NCI-H2196 (cell line): ENCODE data around the gene ITPA.
A peak's percentile ranks its signal among the peaks of the same experiment; 100 is the strongest.

Experiments
- DNase-seq: peaks from one replicate; lab custom pipeline; 2025; ENCODE audit not compliant: unreplicated experiment; lab: John Stamatoyannopoulos, UW

The ITPA gene

DNA sequence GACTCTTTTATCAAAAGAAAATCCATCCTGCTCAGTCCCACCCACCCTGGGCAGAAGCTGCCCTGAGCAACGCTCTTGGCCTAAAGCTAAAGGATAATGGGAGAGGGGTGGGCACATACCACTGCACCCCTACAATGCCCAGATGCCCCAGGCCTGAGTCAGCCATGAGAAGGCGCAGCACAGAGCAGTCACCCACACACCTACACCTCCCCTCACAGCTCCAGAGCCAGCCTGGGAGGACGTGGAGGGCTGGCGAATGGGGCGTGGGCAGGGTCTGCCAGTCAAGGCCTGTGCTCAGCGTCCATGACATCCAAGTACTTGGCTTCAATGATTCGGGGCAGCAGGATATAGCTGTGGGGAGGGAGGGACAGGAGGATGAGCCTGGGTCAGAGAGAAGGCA is 18.2 kb downstream of the ITPA start:
- no peak for DNase-seq

- no peak for DNase-seq
These were observed 18.8 kb downstream of the ITPA start for GRCh38 chr20:3227936-3228749.

DNA sequence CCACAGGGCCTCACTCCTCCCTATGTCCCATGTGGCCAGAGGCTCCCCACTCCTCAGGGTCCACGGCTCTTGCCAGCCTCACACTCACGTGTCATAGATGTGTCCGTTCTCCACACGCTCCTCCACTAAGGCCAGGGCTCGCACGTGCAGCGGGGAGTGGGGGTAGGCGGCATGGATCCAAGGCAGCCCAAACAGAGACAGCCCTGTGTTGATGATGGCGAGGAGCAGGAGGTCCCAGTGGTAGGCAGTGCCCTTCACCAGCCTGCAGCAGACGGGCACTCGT is 19.4 kb downstream of the ITPA start:
- DNase-seq, result no peak

- no peak for DNase-seq
These were observed 19.9 kb downstream of the ITPA start for GRCh38 chr20:3229158-3229557.

DNA sequence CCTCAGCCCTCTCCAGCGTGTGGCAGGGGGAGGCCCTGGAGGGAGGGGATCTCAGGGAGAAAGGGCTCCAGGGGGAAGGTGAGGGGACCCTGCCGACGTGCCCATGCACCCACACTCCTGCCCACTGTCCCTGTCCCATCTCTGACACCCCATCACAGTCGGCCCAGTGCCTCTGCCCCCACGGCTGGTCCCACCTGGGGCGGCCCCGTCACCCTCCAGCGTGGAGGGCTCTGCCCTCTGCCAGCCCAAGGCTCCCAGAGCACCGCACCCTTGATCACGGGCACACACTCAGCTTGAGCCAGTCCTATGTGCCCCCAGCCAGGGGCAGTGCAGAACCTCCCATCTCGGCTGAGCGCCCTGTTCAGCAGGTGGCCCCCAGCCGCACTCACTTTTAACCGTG is 20.5 kb downstream of the ITPA start:
- DNase-seq, result no peak

DNA sequence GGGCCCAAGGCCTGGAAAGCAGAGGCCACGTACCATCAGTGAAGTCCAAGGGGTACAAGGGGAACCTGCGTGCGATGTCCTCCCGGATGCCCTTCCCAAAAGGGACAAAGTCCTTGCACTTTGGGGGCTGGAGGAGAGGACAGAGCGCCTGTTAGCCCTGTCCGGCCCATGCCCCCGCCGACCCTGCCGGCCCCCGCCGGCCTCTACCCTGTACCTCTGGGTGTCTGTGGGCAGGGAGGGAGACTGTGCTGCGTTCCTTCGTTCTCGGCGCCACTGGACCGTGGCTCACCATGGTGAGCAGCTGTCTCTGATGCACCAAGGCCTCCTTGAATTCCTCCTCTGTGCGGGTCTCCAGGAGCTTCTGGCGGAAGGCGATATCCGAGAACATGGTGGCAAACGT is 21.8 kb downstream of the ITPA start:
- DNase-seq, result no peak

- DNase-seq, result no peak
These were observed 22.7 kb downstream of the ITPA start for GRCh38 chr20:3231889-3232588.

- no peak for DNase-seq
These were observed 24.1 kb downstream of the ITPA start for GRCh38 chr20:3233131-3233990.

GRCh38 chr20:3233991-3234498 is 24.7 kb downstream of the ITPA start:
- DNase-seq, result no peak

GRCh38 chr20:3235666-3236324 is 26.5 kb downstream of the ITPA start:
- DNase-seq, result no peak

DNA sequence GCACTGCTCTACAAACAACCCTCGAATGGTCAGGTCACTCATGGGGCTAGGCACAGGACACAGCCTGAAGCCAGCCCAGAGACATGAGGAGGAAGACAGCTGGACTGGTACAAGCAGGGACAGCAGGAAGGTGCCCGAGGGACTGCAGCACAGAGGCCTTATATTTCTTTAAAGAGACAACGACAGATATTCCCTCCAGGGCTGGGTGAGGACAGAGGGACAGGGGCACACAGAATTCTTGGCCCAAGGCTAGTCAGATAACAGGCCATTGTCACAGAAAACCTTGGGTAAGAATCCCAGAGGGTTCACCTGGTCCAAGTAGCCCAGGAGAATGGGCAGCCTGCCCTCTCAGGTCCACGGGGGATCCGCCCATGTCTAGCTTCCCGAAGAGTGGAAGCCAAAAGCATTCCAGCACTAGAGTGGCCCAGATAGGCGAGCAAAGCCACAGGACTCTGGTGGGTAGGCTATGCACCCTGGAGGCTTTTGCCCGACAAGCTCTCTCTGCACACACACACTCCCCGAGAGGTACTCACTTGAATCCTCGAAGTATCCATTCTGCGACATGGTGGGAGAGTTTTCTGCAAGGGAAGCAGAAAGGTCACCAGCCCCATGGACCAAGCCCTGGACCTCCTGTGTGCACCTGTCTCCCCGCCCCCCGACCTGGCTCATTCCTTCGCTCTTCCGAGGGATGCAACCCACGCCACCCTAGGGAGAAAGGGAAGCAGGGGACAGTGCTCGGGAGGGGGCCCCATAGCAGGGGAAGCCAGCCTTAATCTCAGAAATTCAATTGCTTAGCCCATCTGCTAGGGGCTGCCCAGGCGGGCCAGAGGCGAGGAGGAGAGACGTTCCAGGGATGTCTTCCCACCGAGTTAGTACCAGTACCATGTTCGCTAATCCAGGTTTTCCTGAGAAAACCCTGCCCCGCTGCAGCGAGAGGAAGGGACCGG is 28.0 kb downstream of the ITPA start:
- DNase-seq, result no peak

DNA sequence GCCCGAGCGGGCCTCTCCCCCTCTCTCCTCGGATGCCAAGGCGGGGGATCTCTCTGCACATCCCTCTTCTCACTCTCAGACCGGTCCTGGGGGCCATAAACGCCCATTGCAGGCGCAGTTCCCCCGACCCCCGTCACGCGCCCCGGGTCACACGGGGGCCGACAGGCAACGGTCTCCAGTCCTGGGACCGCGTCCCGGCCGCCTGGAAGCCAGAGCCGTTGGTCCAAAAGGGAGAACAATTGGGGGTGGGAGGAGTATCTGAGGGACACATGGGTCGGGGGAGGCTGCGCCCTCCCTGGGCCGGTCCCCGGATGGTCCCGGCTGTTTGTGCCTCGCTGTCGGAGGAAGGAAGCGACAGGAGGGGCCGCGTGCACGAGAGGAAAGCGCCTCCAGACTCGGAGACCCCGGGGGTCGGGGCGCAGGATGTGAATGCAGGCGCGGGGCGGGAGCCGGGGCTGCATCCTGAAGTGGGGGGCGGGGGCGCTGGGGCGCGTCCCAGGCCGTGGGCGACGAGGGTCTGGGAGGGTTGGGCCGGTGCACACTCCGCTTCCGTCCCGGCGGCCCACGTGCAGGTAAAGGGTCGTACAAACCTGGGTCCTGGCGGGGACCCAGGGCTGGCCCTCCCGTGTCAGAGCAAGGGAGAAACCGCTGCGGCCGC is 28.8 kb downstream of the ITPA start:
- no peak for DNase-seq

DNA sequence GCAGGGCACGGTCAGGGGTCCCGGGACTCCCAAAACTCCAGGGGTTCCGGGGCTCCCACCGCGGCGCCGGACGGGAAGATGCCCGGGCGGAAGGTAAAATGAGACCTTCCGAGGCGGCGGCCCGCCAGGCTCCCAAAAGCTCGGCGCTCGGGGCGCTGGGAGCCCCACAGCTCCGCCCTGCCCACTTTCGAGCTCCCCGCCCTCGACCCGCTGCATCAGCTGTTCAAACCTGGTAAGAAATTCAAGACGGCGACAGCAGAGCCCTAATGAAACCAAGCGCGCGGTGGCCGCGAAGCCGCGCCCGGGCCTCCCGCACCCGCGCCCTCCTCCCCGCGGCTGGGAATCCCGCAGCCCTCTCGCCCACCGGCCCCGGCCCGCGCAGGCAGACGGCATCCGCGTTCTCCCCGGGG is 29.3 kb downstream of the ITPA start:
- no peak for DNase-seq

DNA sequence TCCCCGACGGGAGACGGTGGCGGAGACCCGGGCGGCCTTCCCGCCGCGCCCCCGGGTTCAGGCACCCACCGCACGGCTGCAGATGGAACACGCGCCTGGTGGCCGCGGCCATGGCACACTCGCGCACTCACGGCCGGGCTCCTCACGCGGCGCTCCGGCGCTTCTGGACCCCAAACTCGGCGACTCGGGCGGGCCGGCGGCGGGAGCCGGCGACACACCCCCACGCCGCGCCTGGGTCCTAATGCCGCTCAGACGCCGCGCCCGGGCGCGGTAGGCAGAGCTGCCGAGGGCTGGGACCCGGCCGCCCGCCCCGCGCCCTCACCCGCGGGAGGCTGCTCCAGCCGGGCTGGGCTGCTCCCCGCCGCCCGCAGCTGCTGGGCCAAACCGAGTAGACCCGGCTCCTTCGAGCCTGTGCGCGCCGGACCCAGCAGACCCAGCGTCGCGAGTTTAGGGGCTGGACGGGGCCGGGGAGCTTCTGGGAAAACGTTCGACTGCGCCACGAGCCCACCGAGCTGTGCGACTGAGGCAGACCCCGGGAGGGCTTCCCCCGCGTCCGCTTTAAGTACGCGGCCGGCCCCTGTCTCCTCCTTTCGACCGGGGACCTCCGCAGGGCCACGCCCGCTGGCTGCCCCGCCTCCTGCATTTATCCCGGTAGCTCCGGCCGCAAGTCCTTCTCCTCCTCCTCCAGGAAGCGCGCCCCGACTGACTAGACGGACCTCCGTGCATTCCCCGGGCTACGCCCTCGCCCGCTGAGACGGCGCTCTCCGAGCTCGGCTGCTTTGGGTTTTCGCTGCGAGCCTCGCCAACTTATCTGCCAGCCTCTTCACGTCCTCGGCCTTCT is 29.9 kb downstream of the ITPA start, which contains the start of gene SLC4A11:
Gene SLC4A11 (minus strand): TSS at position 165 of the 841 bp plus-strand sequence. CDS start 53 bp downstream, at position 112.
- DNase-seq, result peak; percentile 41

GRCh38 chr20:3239867-3240775 is 30.8 kb downstream of the ITPA start:
- no peak for DNase-seq

DNA sequence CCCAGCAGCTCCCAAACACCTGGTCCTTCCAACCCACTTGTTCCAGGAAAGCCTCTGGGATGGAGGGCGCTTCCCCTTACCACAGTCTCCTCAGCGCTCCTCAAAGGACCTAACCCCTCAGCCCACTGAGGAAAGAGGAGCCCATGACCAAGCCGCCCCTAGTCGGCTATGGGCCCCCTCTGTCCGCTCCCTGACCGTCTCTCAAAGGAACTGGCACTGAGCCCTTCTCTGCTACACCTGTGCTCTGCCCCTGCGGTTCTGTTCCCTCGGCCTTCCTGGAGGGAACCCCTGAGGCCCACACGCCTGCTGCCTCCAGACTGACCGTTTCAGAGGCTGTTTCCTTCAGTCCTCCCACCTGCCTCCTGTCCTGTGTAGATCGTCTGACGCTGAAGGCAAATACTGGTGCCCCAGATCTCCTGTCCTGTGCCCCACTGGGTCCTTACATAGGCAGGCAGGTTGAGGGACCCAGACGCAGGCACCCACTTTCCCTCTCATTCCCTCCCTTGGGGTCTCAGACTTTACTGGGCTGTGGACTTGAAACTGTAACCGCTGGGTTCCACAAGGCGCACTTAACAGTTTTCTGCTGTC is 31.6 kb downstream of the ITPA start:
- no peak for DNase-seq

GRCh38 chr20:3242172-3242692 is 32.9 kb downstream of the ITPA start:
- no peak for DNase-seq
